Endothelial cell of umbilical vein (primary cell): ENCODE results near the gene PRKAG2.

Source experiments
- CTCF ChIP-seq, 2 donors: IDR thresholded peaks; 1 replicate in 1 of 2; 2 replicates in 1 of 2; pipeline ENCODE4 v1.5.1; 2011; ENCODE audit warnings: low read length in 2 of 2, mild to moderate bottlenecking in 2 of 2, moderate library complexity in 2 of 2, control low read depth in 1 of 2, inconsistent platforms in 1 of 2, low read depth in 1 of 2; ENCODE audit not compliant: insufficient read depth in 1 of 2; ENCODE audit errors: extremely low read depth in 1 of 2
- EZH2 ChIP-seq: IDR thresholded peaks from 2 replicates; pipeline ENCODE4 v1.6.1; 2012; ENCODE audit warnings: borderline replicate concordance, low read depth, mild to moderate bottlenecking, moderate library complexity, low read length, inconsistent platforms; ENCODE audit not compliant: severe bottlenecking
- FOS ChIP-seq: IDR thresholded peaks from 2 replicates; pipeline ENCODE4 v1.6.1; 2011; ENCODE audit warnings: mild to moderate bottlenecking, low read length, moderate library complexity, borderline replicate concordance; ENCODE audit not compliant: insufficient read depth
- POLR2A ChIP-seq: IDR thresholded peaks from 2 replicates; pipeline ENCODE4 v1.6.1; 2012; ENCODE audit warnings: low read depth, mild to moderate bottlenecking, control low read depth, low read length
- POLR2AphosphoS5 ChIP-seq: IDR thresholded peaks from 2 replicates; pipeline ENCODE4 v1.6.1; 2012; ENCODE audit warnings: low read depth, mild to moderate bottlenecking, control low read depth, low read length, moderate library complexity; ENCODE audit not compliant: insufficient read depth

- TF ChIP-seq CTCF (IDR thresholded peaks at IDR 0.05; ENCODE audit: extremely low read depth in 1 of 2, insufficient read depth in 1 of 2, low read depth in 1 of 2, low read length in 2 of 2) (no peak), POLR2A (no peak), POLR2AphosphoS5 (no peak), FOS (no peak), EZH2 (no peak)
These were observed 242.3 kb downstream of the PRKAG2 start for GRCh38 chr7:151634643-151635042.
